ENCODE results near the gene TSHZ2. TPM values are rescaled to one million over a fixed set of nuclear protein-coding genes. Genes with fewer than 3 reads are reported as not detected.

TSHZ2 gene
- total RNA-seq, 1 donor from 2014 or later: 5.2 TPM

- no peaks in the 10 kb centered on the region for H3K27me3 ChIP-seq
- TF ChIP-seq CTCF (IDR thresholded peaks at IDR 0.05): no peak
- intact Hi-C loops (cut with DNase I): no loop called here
- H3K27ac ChIP-seq: no peak overlapping the region
- no peaks in the 10 kb centered on the region for H3K9me3 ChIP-seq
- H3K4me1 ChIP-seq: no peaks in the 10 kb centered on the region
- no peak for ATAC-seq
- no peak for DNase-seq
- H3K36me3 ChIP-seq: no peaks in the 10 kb centered on the region
- H3K4me3 ChIP-seq: no peak overlapping the region
Observed at GRCh38 chr20:53186635-53187034, 214.5 kb downstream of the TSHZ2 start.

- no peaks in the 10 kb centered on the region for H3K4me1 ChIP-seq
- no peaks in the 10 kb centered on the region for H3K9me3 ChIP-seq
- no peaks in the 10 kb centered on the region for H3K36me3 ChIP-seq
- no peak for TF ChIP-seq CTCF (IDR thresholded peaks at IDR 0.05)
- DNase-seq: no peak
- no peak overlapping the region for H3K27ac ChIP-seq
- intact Hi-C loops (cut with DNase I): no loop called here
- no peak overlapping the region for H3K4me3 ChIP-seq
- H3K27me3 ChIP-seq: no peaks in the 10 kb centered on the region
- no peak for ATAC-seq
Observed at GRCh38 chr20:53187392-53188068, 215.4 kb downstream of the TSHZ2 start.

- intact Hi-C loops (cut with DNase I): no loop called here
- Histone ChIP-seq H3K4me3 (no peak overlapping the region), H3K36me3 (no peaks in the 10 kb centered on the region), H3K4me1 (no peaks in the 10 kb centered on the region), H3K9me3 (no peaks in the 10 kb centered on the region), H3K27me3 (peaks cover 2% of the 10 kb centered on the region), H3K27ac (no peak overlapping the region)
- ATAC-seq (no peak), DNase-seq (no peak)
- TF ChIP-seq CTCF (IDR thresholded peaks at IDR 0.05): no peak
Observed at GRCh38 chr20:53190225-53190624, 218.1 kb downstream of the TSHZ2 start.

- Histone ChIP-seq H3K9me3 (no peaks in the 10 kb centered on the region), H3K4me1 (no peaks in the 10 kb centered on the region), H3K4me3 (no peak overlapping the region), H3K36me3 (no peaks in the 10 kb centered on the region), H3K27ac (no peak overlapping the region), H3K27me3 (peaks cover 6% of the 10 kb centered on the region)
- no peak for TF ChIP-seq CTCF (IDR thresholded peaks at IDR 0.05)
- ATAC-seq: no peak
- DNase-seq: no peak
- intact Hi-C loops (cut with DNase I): no loop called here
Observed at GRCh38 chr20:53191957-53192356, 219.8 kb downstream of the TSHZ2 start.

- ATAC-seq: no peak
- Histone ChIP-seq H3K9me3 (no peaks in the 10 kb centered on the region), H3K36me3 (no peaks in the 10 kb centered on the region), H3K4me1 (no peaks in the 10 kb centered on the region), H3K4me3 (no peak overlapping the region), H3K27me3 (peaks cover 6% of the 10 kb centered on the region), H3K27ac (no peak overlapping the region)
- no peak for TF ChIP-seq CTCF (IDR thresholded peaks at IDR 0.05)
- intact Hi-C loops (cut with DNase I): no loop called here
- no peak for DNase-seq
Observed at GRCh38 chr20:53194306-53195290, 222.4 kb downstream of the TSHZ2 start.

All from upper lobe of right lung (tissue), 1 donor.